Thyroid gland (tissue), 4 donors: ENCODE results near the gene DDX59. TPM values are rescaled to one million over a fixed set of nuclear protein-coding genes. Genes with fewer than 3 reads are reported as not detected.
A peak's percentile ranks its signal among the peaks of the same experiment; 100 is the strongest.

Experiments
- DNase-seq, 2 donors: peaks; one replicate each; pipeline ENCODE4 v3.0.0-alpha.2; 2019
- H3K27ac ChIP-seq, 3 donors: fragments of 200-600 bp; sonication (generic); 1 replicate in 2 of 3; 2 replicates in 1 of 3; pipeline ENCODE4 v1.5.1; 2016 to 2019; ENCODE audit warnings: mild to moderate bottlenecking in 1 of 3, moderate library complexity in 1 of 3
- H3K27me3 ChIP-seq: fragments of 200-600 bp; sonication (generic); one replicate; pipeline ENCODE4 v1.5.1; 2019
- H3K36me3 ChIP-seq, 2 donors: fragments of 200-600 bp; sonication (generic); one replicate each; pipeline ENCODE4 v1.5.1; 2016 to 2019
- H3K4me1 ChIP-seq, 2 donors: fragments of 200-600 bp; sonication (generic); one replicate each; pipeline ENCODE4 v1.5.1; 2017 to 2019
- H3K4me3 ChIP-seq, 3 donors: fragments of 200-600 bp; sonication (generic); replicated peaks in 1 of 3; 1 replicate in 2 of 3; 2 replicates in 1 of 3; pipeline ENCODE4 v1.5.1; 2016; ENCODE audit warnings: mild to moderate bottlenecking in 1 of 3
- H3K9me3 ChIP-seq: fragments of 200-600 bp; sonication (generic); one replicate; pipeline ENCODE4 v1.5.1; 2017
- POLR2A ChIP-seq, 2 donors: fragments of 450-650 bp; IDR thresholded peaks; one replicate each; pipeline ENCODE4 v1.6.1; 2017; ENCODE audit warnings: antibody characterized with exemption in 2 of 2, mild to moderate bottlenecking in 2 of 2, moderate library complexity in 1 of 2
- WGBS, 2 donors: methylation state at CpG; one replicate each; pipeline ENCODE4 v1.1.5; 2017; 5-methylcytosine and 5-hydroxymethylcytosine counted together
- intact Hi-C: fragments of 100-400 bp; cut with DNase I; formaldehyde crosslinking; loops from one replicate; pipeline ENCODE4 v1.15.1; 2023
- total RNA-seq, 4 donors: library from RNA; depleted of rRNA; stranded (reverse); fragments of >200 nt; gene quantifications; one replicate each; pipeline ENCODE4 v1.2.3, GENCODE V29; 2016
- TF ChIP-seq, protein P1 (sequence below), 6 experiments: fragments of 200-600 bp in 3 of 6; fragments of 450-650 bp in 3 of 6; sonication (generic) in 3 of 6; IDR thresholded peaks; one replicate each; pipeline ENCODE4 v1.5.1; 2016 to 2019; ENCODE audit warnings: antibody characterized with exemption in 6 of 6, mild to moderate bottlenecking in 2 of 6, inconsistent platforms in 1 of 6, moderate library complexity in 1 of 6

DDX59 gene
- total RNA-seq, 4 donors from 2014 or later: 18.3 to 33.2 (median 28.7) TPM

DNA sequence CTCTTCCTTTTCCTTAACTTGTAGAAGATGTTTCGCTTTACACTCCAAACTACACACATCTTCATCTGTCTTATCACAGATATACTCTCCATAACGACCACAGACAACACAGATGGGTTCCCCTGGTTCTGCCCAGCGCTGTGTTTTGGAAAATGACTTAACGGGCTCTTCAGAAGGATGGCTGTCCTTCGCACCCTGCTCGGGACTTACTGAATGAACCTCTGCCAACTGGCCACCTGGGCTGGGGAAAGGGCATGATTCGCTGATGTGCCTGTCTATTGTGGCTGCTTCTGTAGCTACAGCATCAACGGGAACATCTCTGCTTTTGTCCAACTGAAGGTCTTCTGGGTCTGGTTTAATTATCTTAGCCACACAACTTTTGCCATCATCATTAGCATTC is 3.4 kb downstream of the DDX59 start:
- Histone ChIP-seq H3K9me3 (no peaks in the 10 kb centered on the region), H3K27ac (peak overlapping the region in 2 of 3 donors; percentile 4 to 63), H3K4me3 (no peak overlapping the region), H3K36me3 (peaks cover 4 to 13% of the 10 kb centered on the region in 2 donors), H3K27me3 (no peaks in the 10 kb centered on the region), H3K4me1 (peaks cover 0 to 13% of the 10 kb centered on the region in 2 donors)
- WGBS, 2 donors: 71 to 77% methylated on average over 8 of the region's 8 CpGs
- TF ChIP-seq, protein P1, sequence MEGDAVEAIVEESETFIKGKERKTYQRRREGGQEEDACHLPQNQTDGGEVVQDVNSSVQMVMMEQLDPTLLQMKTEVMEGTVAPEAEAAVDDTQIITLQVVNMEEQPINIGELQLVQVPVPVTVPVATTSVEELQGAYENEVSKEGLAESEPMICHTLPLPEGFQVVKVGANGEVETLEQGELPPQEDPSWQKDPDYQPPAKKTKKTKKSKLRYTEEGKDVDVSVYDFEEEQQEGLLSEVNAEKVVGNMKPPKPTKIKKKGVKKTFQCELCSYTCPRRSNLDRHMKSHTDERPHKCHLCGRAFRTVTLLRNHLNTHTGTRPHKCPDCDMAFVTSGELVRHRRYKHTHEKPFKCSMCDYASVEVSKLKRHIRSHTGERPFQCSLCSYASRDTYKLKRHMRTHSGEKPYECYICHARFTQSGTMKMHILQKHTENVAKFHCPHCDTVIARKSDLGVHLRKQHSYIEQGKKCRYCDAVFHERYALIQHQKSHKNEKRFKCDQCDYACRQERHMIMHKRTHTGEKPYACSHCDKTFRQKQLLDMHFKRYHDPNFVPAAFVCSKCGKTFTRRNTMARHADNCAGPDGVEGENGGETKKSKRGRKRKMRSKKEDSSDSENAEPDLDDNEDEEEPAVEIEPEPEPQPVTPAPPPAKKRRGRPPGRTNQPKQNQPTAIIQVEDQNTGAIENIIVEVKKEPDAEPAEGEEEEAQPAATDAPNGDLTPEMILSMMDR (IDR thresholded peaks at IDR 0.05): no peak
- no peak for TF ChIP-seq POLR2A (IDR thresholded peaks at IDR 0.05)
- intact Hi-C loops: no loop called here
- no peak for DNase-seq

DNA sequence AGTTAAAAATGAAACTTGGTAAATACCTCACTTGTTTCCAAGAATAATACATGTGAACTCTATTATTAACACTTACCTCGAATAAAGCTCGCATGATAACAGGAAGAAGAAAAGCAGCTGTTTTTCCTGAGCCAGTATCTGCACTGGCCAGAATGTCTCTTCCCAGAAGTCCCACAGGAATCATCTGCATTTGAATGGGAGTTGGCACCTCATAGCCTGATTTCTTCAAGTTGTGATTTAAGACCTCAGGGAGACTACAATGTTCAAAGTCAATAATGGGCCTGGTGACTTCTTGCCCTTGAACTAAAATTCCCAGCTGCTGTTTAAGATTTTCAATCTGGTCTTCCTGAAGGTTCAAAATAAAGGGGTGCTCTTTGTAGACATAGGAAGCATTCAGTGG is 3.8 kb downstream of the DDX59 start:
- H3K36me3 ChIP-seq: peaks cover 4 to 13% of the 10 kb centered on the region in 2 donors
- no peak overlapping the region for H3K4me3 ChIP-seq
- no peak for DNase-seq
- 57 to 61% methylated on average over 2 of the region's 2 CpGs for WGBS, 2 donors
- intact Hi-C loops: no loop called here
- peak overlapping the region in 2 of 3 donors; percentile 4 to 63 for H3K27ac ChIP-seq
- no peaks in the 10 kb centered on the region for H3K9me3 ChIP-seq
- TF ChIP-seq POLR2A (IDR thresholded peaks at IDR 0.05): no peak
- TF ChIP-seq, protein P1 (IDR thresholded peaks at IDR 0.05): no peak
- no peaks in the 10 kb centered on the region for H3K27me3 ChIP-seq
- peaks cover 0 to 11% of the 10 kb centered on the region in 2 donors for H3K4me1 ChIP-seq

DNA sequence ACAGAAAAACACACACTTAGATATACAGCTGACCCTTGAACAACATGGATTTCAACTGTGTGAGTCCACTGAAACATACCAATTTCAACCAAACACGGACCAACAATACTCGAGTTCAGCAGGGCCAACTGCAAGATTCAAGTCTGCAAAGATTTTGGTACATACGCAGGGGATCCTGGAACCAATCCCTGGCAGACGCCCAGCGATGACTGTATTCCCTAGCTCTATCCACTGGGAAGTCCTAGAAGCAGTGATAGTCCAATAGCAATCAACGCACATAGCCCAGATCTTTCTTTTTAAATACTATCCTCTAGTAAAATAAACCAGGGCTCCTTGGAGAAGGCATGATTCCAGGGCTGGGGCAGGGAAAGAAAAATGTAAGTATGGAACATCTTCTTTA is 9.0 kb downstream of the DDX59 start:
- WGBS, 2 donors: 82 to 94% methylated on average over 6 of the region's 6 CpGs
- no peak overlapping the region for H3K4me3 ChIP-seq
- no peak for DNase-seq
- H3K36me3 ChIP-seq: peaks cover 21 to 39% of the 10 kb centered on the region in 2 donors
- H3K9me3 ChIP-seq: no peaks in the 10 kb centered on the region
- TF ChIP-seq, protein P1 (IDR thresholded peaks at IDR 0.05): no peak
- TF ChIP-seq POLR2A (IDR thresholded peaks at IDR 0.05): no peak
- no peaks in the 10 kb centered on the region for H3K27me3 ChIP-seq
- H3K4me1 ChIP-seq: no peaks in the 10 kb centered on the region
- no peak overlapping the region for H3K27ac ChIP-seq
- intact Hi-C loops: no loop called here

DNA sequence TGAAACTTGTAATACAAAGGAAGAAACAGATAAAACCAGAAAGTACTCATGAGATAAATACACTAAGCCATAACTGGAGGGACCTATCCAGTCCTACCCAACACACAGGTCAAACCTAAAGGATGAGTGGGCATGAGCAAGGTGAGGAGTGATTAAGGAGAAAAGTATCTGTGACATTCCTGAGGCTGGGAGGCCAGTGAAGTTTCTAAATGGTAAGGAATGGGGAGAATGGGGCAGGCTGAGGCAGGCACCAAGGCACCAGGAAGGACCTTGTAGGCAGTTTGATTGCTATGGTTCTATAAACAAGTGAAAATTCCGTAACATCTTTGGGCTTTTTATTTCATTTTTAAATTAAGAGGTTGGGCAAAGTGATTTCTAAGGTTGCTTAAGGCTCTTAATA is 10.4 kb downstream of the DDX59 start:
- no peak overlapping the region for H3K4me3 ChIP-seq
- TF ChIP-seq POLR2A (IDR thresholded peaks at IDR 0.05): no peak
- TF ChIP-seq, protein P1 (IDR thresholded peaks at IDR 0.05): no peak
- intact Hi-C loops: no loop called here
- peaks cover 21 to 39% of the 10 kb centered on the region in 2 donors for H3K36me3 ChIP-seq
- no peak for DNase-seq
- H3K9me3 ChIP-seq: no peaks in the 10 kb centered on the region
- H3K4me1 ChIP-seq: no peaks in the 10 kb centered on the region
- H3K27ac ChIP-seq: no peak overlapping the region
- WGBS, 2 donors: 91 to 100% methylated on average over 1 of the region's 1 CpG
- no peaks in the 10 kb centered on the region for H3K27me3 ChIP-seq

DNA sequence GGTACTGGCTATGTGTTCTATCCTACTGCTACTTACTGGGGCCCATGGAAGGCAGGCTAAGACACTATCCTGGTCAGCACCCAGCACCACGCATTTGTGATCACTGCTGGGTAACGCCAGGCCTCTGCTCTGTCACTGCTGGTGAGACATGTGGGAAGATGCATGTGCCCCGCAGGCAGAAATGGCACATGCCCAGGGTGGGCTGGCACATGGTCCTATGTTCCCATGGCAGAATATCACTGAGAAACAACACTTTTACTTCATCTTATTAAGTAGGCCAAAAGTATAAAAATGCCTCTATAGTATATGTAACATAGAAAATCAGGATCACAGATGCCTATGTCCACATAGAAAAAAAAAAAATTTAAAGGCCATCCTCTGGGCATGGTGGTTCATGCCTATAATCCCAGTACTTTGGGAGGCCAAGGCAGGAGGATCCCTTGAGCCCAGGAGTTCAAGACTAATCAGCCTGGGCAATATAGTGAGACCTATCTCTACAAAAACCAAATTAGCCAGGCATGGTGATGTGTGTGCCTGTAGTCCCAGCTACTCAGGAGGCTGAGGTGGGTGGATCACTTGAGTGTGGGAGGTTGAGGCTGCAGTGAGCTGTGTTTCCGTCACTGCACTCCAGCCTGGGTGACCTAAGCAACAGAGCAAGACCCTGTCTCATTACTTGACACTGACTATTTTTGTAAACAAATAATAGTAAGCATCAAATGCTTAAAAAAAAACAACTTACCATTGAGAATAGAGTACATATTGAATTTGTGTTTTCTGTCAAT is 11.5 kb downstream of the DDX59 start:
- DNase-seq: no peak
- WGBS, 2 donors: 98 to 100% methylated on average over 4 of the region's 4 CpGs
- Histone ChIP-seq H3K27me3 (no peaks in the 10 kb centered on the region), H3K27ac (no peak overlapping the region), H3K4me1 (no peaks in the 10 kb centered on the region), H3K36me3 (peaks cover 16 to 36% of the 10 kb centered on the region in 2 donors), H3K4me3 (no peak overlapping the region), H3K9me3 (no peaks in the 10 kb centered on the region)
- intact Hi-C loops: no loop called here
- TF ChIP-seq, protein P1 (IDR thresholded peaks at IDR 0.05): no peak
- no peak for TF ChIP-seq POLR2A (IDR thresholded peaks at IDR 0.05)
